HepG2 (cell line): Measurements from ENCODE around the gene COPS6. TPM values are rescaled to one million over a fixed set of nuclear protein-coding genes. Genes with fewer than 3 reads are reported as not detected.

Experiments used
- CREM ChIP-seq, 2 experiments: sonication (generic) in 1 of 2; formaldehyde crosslinking in 1 of 2; IDR thresholded peaks; 2 replicates each; pipeline versions ENCODE4 v1.4.0 to v1.6.1; 2016 to 2020; ENCODE audit warnings: antibody characterized with exemption in 1 of 2, mild to moderate bottlenecking in 1 of 2, missing genetic modification reagents in 1 of 2
- FOXJ3 ChIP-seq: sonication (generic); formaldehyde crosslinking; IDR thresholded peaks from 2 replicates; pipeline ENCODE4 v1.4.0; 2020; ENCODE audit warnings: missing genetic modification reagents, mild to moderate bottlenecking, borderline replicate concordance
- GATAD2A ChIP-seq: IDR thresholded peaks from 2 replicates; pipeline ENCODE4 v1.6.1; 2016
- HNRNPL ChIP-seq: fragments of 200-400 bp; formaldehyde crosslinking; IDR thresholded peaks from 2 replicates; pipeline ENCODE4 v1.6.1; 2017; ENCODE audit warnings: mild to moderate bottlenecking, low read depth, low read length
- HNRNPUL1 ChIP-seq: fragments of 200-400 bp; formaldehyde crosslinking; IDR thresholded peaks from 2 replicates; pipeline ENCODE4 v1.6.1; 2017; ENCODE audit warnings: low read depth, mild to moderate bottlenecking, low read length, moderate library complexity
- IRF2 ChIP-seq: IDR thresholded peaks from 2 replicates; pipeline ENCODE4 v1.6.1; 2018; ENCODE audit warnings: missing genetic modification reagents, missing compliant biosample characterization
- KDM4B ChIP-seq: sonication (generic); formaldehyde crosslinking; IDR thresholded peaks from 2 replicates; pipeline ENCODE4 v1.4.0; 2020; ENCODE audit warnings: missing genetic modification reagents
- KLF11 ChIP-seq: IDR thresholded peaks from 2 replicates; pipeline ENCODE4 v1.6.1; 2016; ENCODE audit warnings: missing compliant biosample characterization
- KLF6 ChIP-seq: IDR thresholded peaks from 2 replicates; pipeline ENCODE4 v1.8.0; 2016; ENCODE audit warnings: missing biosample characterization, missing genetic modification reagents
- MAFK ChIP-seq, 2 experiments: IDR thresholded peaks in 1 of 2; conservative IDR thresholded peaks in 1 of 2; 2 replicates each; pipeline ENCODE4 v1.6.1; 2011; ENCODE audit warnings: improper control_type of control experiment in 2 of 2, low read length in 2 of 2
- MLLT10 ChIP-seq: sonication (generic); formaldehyde crosslinking; IDR thresholded peaks from 2 replicates; pipeline ENCODE4 v1.4.0; 2020; ENCODE audit warnings: missing genetic modification reagents
- NFKB2 ChIP-seq: sonication (generic); formaldehyde crosslinking; IDR thresholded peaks from 2 replicates; pipeline ENCODE4 v1.4.0; 2020; ENCODE audit warnings: missing genetic modification reagents, borderline replicate concordance
- RELA ChIP-seq: sonication (generic); formaldehyde crosslinking; IDR thresholded peaks from 2 replicates; pipeline ENCODE4 v1.4.0; 2020; ENCODE audit warnings: missing genetic modification reagents
- REPIN1 ChIP-seq: sonication (generic); formaldehyde crosslinking; IDR thresholded peaks from 2 replicates; pipeline ENCODE4 v1.8.0; 2022; ENCODE audit warnings: missing genetic modification reagents, low read depth, mild to moderate bottlenecking, borderline replicate concordance
- SALL1 ChIP-seq: sonication (generic); formaldehyde crosslinking; IDR thresholded peaks from 2 replicates; pipeline ENCODE4 v1.8.0; 2022; ENCODE audit warnings: mild to moderate bottlenecking, missing genetic modification reagents
- ZBTB7A ChIP-seq: sonication (generic); formaldehyde crosslinking; IDR thresholded peaks from 2 replicates; pipeline ENCODE4 v1.8.0; 2022; ENCODE audit warnings: mild to moderate bottlenecking, missing genetic modification reagents
- ZNF17 ChIP-seq: sonication (generic); formaldehyde crosslinking; IDR thresholded peaks from 2 replicates; pipeline ENCODE4 v1.5.0; 2020; ENCODE audit warnings: mild to moderate bottlenecking, missing genetic modification reagents
- ZNF230 ChIP-seq: sonication (generic); formaldehyde crosslinking; IDR thresholded peaks from 2 replicates; pipeline ENCODE4 v1.4.0; 2020; ENCODE audit warnings: mild to moderate bottlenecking, missing genetic modification reagents
- ZNF605 ChIP-seq: sonication (generic); formaldehyde crosslinking; IDR thresholded peaks from 2 replicates; pipeline ENCODE4 v1.8.0; 2022; ENCODE audit warnings: mild to moderate bottlenecking, missing genetic modification reagents
- ZNF747 ChIP-seq: sonication (generic); formaldehyde crosslinking; IDR thresholded peaks from 2 replicates; pipeline ENCODE4 v1.8.1; 2023; ENCODE audit warnings: missing genetic modification reagents, mild to moderate bottlenecking, borderline replicate concordance
- ZNF816 ChIP-seq: sonication (generic); formaldehyde crosslinking; IDR thresholded peaks from 2 replicates; pipeline ENCODE4 v1.8.0; 2022; ENCODE audit warnings: missing genetic modification reagents, mild to moderate bottlenecking, borderline replicate concordance
- polyA plus RNA-seq, 8 experiments: library from polyadenylated mRNA; depleted of rRNA in 3 of 8; stranded (reverse) in 7 of 8; unstranded in 1 of 8; fragments of >200 nt; fragmentation: Illumina TruSeq in 4 of 8; extraction: Trizol in 4 of 8; gene quantifications; 2 replicates each; pipeline versions ENCODE4 v1.2.1 to v1.2.3, GENCODE V29; 2011 to 2016; ENCODE audit warnings: low read depth in 4 of 8, missing spikeins in 1 of 8, mixed read lengths in 1 of 8; ENCODE audit not compliant: insufficient read depth in 1 of 8
- total RNA-seq, 5 experiments: library from RNA; depleted of rRNA; stranded (reverse); fragments of >200 nt; fragmentation: Illumina TruSeq; extraction: Trizol; gene quantifications; 2 replicates each; pipeline ENCODE4 v1.2.3, GENCODE V29; 2016; ENCODE audit warnings: low read depth in 1 of 5
- TF ChIP-seq, protein P1 (sequence below): sonication (generic); formaldehyde crosslinking; conservative IDR thresholded peaks from 2 replicates; pipeline ENCODE4 v1.4.0; 2020; ENCODE audit warnings: missing genetic modification reagents
- TF ChIP-seq, protein P2 (sequence below): IDR thresholded peaks from 2 replicates; pipeline ENCODE4 v1.4.0; 2020; ENCODE audit warnings: mild to moderate bottlenecking, missing genetic modification reagents
- TF ChIP-seq, protein P3 (sequence below): sonication (generic); formaldehyde crosslinking; IDR thresholded peaks from 2 replicates; pipeline ENCODE4 v1.4.0; 2020; ENCODE audit warnings: missing genetic modification reagents
- TF ChIP-seq, protein P4 (sequence below): sonication (generic); formaldehyde crosslinking; IDR thresholded peaks from 2 replicates; pipeline ENCODE4 v1.5.0; 2020; ENCODE audit warnings: mild to moderate bottlenecking, low read depth, missing genetic modification reagents, borderline replicate concordance

Gene COPS6
- total and polyA plus RNA-seq, 2 of the 13 experiments (the other 11 are each of a cell fraction or from before 2014, with no cell fraction given): 33.4 to 117 TPM

DNA sequence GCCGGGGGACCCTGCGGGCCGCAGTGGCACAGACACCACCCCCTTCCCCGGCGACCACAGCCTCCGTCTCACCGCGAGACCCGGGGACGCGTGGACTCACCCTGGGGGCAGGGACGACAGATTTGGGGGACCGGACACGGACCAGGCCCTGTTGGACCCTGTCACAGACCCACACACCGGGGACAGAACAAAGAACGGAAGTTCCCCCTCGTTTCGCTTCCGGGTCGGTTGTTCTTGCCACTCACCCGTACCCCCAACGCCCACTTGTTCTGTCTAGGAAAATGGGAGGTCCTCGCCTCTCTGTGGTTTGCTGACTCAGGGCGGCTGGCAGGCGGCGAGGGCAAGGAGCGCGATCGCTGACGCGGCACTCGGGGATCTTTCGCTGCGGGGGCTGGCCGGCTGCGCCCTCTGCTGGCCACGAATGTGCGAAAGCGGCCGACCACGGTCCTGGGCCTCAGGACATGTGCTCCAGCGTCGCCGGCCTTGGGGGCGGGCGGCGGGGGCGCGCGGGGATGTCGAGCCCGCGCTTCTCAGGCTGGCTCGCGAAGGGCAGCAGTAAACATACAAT lies 7.2 kb upstream of the COPS6 start, which contains the start of gene ZNF3 (continued):
- TF ChIP-seq, protein P1, sequence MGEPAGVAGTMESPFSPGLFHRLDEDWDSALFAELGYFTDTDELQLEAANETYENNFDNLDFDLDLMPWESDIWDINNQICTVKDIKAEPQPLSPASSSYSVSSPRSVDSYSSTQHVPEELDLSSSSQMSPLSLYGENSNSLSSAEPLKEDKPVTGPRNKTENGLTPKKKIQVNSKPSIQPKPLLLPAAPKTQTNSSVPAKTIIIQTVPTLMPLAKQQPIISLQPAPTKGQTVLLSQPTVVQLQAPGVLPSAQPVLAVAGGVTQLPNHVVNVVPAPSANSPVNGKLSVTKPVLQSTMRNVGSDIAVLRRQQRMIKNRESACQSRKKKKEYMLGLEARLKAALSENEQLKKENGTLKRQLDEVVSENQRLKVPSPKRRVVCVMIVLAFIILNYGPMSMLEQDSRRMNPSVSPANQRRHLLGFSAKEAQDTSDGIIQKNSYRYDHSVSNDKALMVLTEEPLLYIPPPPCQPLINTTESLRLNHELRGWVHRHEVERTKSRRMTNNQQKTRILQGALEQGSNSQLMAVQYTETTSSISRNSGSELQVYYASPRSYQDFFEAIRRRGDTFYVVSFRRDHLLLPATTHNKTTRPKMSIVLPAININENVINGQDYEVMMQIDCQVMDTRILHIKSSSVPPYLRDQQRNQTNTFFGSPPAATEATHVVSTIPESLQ (CRISPR knock-in tag): no peak
- TF ChIP-seq, protein P2, sequence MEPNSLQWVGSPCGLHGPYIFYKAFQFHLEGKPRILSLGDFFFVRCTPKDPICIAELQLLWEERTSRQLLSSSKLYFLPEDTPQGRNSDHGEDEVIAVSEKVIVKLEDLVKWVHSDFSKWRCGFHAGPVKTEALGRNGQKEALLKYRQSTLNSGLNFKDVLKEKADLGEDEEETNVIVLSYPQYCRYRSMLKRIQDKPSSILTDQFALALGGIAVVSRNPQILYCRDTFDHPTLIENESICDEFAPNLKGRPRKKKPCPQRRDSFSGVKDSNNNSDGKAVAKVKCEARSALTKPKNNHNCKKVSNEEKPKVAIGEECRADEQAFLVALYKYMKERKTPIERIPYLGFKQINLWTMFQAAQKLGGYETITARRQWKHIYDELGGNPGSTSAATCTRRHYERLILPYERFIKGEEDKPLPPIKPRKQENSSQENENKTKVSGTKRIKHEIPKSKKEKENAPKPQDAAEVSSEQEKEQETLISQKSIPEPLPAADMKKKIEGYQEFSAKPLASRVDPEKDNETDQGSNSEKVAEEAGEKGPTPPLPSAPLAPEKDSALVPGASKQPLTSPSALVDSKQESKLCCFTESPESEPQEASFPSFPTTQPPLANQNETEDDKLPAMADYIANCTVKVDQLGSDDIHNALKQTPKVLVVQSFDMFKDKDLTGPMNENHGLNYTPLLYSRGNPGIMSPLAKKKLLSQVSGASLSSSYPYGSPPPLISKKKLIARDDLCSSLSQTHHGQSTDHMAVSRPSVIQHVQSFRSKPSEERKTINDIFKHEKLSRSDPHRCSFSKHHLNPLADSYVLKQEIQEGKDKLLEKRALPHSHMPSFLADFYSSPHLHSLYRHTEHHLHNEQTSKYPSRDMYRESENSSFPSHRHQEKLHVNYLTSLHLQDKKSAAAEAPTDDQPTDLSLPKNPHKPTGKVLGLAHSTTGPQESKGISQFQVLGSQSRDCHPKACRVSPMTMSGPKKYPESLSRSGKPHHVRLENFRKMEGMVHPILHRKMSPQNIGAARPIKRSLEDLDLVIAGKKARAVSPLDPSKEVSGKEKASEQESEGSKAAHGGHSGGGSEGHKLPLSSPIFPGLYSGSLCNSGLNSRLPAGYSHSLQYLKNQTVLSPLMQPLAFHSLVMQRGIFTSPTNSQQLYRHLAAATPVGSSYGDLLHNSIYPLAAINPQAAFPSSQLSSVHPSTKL: peak; percentile 79
- TF ChIP-seq HNRNPUL1 (no peak), ZNF605 (CRISPR knock-in tag) (peak; percentile 81), KLF11 (CRISPR knock-in tag) (peak; percentile 77; the same call in 1 of the 2 replicates), GATAD2A (peak; percentile 68), ZNF230 (CRISPR knock-in tag) (peak; percentile 55; the same call in 1 of the 2 replicates), HNRNPL (peak; percentile 75; the same call in 1 of the 2 replicates), CREM (IDR thresholded peaks at IDR 0.05) (peak; percentile 76), CREM (CRISPR knock-in tag; IDR thresholded peaks at IDR 0.05) (no peak), KLF6 (peak; percentile 77), ZNF17 (CRISPR knock-in tag) (0 out of 2 replicates have a peak, but pooled peaks have one; percentile 62), KDM4B (peak; percentile 52; the same call in 1 of the 2 replicates), SALL1 (CRISPR knock-in tag) (peak; percentile 97), MAFK (conservative IDR thresholded peaks at IDR 0.05 in 1 of 2, IDR thresholded peaks at IDR 0.05 in 1 of 2; ENCODE audit: low read length in 2 of 2) (peak; percentile 99 to 100), ZNF747 (peak; percentile 92; the same call in 1 of the 2 replicates), RELA (CRISPR knock-in tag) (0 out of 2 replicates have a peak, but pooled peaks have one; percentile 83), FOXJ3 (CRISPR knock-in tag) (no peak), NFKB2 (CRISPR knock-in tag) (peak; percentile 88; the same call in 1 of the 2 replicates), IRF2 (CRISPR knock-in tag) (peak; percentile 98), MLLT10 (CRISPR knock-in tag) (no peak; the same call in 1 of the 2 replicates), ZBTB7A (CRISPR knock-in tag) (peak; percentile 16; the same call in 1 of the 2 replicates), ZNF816 (CRISPR knock-in tag) (peak; percentile 79), REPIN1 (CRISPR knock-in tag) (peak; percentile 98)
- TF ChIP-seq, protein P3, sequence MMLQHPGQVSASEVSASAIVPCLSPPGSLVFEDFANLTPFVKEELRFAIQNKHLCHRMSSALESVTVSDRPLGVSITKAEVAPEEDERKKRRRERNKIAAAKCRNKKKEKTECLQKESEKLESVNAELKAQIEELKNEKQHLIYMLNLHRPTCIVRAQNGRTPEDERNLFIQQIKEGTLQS: peak; percentile 53
- TF ChIP-seq, protein P4, sequence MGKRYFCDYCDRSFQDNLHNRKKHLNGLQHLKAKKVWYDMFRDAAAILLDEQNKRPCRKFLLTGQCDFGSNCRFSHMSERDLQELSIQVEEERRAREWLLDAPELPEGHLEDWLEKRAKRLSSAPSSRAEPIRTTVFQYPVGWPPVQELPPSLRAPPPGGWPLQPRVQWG (CRISPR knock-in tag): no peak
